ENCODE results near the gene GCC2.
"Not testable (repeated sequence)": the region's sequence is repeated elsewhere in the genome, so short reads cannot be mapped to it uniquely, and the experiment has no call there.

Gene GCC2, protein sequence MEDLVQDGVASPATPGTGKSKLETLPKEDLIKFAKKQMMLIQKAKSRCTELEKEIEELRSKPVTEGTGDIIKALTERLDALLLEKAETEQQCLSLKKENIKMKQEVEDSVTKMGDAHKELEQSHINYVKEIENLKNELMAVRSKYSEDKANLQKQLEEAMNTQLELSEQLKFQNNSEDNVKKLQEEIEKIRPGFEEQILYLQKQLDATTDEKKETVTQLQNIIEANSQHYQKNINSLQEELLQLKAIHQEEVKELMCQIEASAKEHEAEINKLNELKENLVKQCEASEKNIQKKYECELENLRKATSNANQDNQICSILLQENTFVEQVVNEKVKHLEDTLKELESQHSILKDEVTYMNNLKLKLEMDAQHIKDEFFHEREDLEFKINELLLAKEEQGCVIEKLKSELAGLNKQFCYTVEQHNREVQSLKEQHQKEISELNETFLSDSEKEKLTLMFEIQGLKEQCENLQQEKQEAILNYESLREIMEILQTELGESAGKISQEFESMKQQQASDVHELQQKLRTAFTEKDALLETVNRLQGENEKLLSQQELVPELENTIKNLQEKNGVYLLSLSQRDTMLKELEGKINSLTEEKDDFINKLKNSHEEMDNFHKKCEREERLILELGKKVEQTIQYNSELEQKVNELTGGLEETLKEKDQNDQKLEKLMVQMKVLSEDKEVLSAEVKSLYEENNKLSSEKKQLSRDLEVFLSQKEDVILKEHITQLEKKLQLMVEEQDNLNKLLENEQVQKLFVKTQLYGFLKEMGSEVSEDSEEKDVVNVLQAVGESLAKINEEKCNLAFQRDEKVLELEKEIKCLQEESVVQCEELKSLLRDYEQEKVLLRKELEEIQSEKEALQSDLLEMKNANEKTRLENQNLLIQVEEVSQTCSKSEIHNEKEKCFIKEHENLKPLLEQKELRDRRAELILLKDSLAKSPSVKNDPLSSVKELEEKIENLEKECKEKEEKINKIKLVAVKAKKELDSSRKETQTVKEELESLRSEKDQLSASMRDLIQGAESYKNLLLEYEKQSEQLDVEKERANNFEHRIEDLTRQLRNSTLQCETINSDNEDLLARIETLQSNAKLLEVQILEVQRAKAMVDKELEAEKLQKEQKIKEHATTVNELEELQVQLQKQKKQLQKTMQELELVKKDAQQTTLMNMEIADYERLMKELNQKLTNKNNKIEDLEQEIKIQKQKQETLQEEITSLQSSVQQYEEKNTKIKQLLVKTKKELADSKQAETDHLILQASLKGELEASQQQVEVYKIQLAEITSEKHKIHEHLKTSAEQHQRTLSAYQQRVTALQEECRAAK (N-terminal part only)

DNA sequence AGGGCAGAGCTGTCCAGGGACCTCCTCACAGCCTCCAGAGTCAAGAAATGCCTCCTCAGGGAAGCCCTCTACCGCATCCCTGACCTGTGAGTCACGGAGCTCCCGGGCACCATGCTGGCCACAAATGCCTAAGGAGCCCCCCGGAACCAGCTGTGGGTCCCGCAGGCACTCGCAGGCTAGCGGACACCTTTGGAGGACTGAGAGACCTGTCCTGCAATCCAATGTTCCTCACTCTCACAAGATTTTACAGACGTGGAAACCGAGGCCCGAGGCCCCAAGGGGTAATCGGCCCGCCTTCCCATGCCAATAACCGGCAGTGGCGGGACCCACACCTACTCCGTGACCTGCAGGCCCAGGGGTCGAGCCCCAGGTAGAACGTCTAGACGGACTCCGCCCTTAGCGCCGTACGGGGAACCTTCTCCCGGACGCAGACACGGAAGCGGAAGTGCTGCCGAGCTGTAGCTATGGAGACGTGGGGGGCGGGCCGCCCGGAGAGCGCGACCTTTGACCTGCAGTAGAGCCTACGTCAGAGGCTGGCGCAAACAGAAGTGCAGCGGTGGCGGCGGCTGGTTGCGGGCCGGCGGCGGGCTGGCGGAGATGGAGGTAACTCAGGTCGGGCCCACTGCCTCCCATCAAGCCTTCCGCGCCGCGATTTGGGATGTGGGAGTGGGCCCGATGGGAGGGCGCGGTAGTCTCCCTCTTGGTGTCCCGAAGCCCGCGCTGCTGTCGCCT lies at the start of gene GCC2:
Gene GCC2 (plus strand): TSS at position 529 of the 732 bp plus-strand sequence. CDS start 69 bp downstream, at position 598.
- DNase-seq (ENCODE audit: low read depth in 2 of 3, low spot score in 2 of 3): peak; percentile 76 to 86 (median 82)

DNA sequence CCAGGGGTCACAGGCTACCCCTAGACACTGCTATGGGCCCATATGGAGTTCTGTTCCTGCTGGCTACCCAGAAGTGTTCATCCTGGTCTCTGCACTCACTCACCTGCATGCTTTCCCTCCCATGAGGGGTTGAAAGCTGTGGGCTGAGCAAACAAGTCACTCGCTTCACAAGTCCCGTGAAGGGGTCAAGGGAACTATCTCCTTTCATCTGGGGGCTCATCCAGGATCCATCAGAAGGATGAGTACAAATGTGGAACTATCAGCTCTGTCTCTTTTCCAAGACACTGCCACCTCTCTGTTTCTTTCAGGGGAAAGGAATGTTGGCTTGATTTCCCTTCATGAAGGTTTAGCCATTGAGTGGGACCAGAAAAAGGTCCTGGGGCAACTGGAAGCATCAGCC lies 49.5 kb upstream of the GCC2 start:
- DNase-seq (ENCODE audit: low read depth in 2 of 3, low spot score in 2 of 3): no peak

DNA sequence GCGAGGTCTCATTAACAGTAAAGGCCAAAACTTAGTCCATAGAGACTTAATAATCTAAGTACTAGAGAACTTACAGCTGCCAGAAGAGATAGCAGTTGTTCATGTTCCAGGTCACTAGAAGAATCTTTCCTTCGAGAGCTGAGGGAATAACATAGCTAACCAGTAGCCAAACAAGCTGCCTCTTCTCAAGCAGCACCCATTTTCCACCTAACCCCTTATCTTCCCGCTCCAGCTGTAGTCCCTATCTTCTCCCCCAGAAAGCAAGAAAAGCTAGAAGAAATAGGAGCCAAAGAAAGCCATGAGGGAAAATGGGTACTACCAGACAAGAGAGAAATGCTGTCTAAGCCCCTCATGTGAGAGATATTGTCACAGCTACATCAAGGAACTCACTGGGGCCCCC lies 47.2 kb upstream of the GCC2 start:
- DNase-seq (ENCODE audit: low read depth in 2 of 3, low spot score in 2 of 3): no peak

DNA sequence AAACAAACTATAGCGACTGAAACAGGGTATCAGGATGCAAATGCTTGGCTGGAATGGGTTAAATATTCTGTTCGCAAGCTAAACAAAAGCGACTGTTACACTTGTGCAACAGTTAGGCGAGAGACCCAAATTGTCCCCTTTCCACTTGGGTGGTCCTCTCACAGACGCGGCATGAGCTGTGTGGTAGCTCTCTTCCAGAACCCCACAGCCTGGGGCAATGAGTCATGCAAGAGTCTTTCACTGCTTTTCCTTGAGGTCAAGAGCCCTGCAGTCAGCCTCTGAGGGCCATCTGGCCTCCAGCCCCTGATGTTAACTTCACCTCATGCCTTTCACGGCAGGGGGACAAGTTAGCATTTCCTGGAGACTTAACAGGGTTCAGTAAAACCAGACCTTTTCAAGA lies 45.5 kb upstream of the GCC2 start:
- no peak for DNase-seq (ENCODE audit: low read depth in 2 of 3, low spot score in 2 of 3)

DNA sequence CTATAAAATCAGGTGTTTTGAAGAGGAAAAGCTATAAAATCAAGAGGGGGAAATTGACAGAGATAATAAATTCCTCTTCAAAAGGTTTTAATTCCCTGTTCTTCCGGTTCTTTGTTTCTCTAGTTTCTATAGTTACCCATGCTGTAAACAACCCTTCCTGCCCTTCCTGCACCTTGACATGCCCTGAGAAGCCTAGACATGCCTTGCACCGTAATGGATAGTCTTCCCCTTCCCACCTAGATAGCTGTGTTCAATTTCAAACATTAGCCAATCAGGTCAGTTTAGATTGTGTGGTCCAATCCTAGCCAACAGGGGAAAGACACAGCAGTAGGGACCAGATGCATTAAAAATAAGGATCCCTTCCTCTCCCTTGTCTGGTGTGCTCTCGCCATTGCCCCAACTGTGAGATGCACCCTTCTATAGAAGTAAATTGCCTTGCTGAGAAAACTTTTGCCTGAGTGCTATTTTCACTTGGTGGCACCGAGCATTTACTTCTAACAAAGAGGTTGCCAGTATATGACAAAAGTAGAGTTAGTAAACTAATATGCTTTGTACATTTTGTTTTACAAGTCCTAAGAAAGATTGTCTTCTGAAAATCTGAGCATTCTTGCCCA lies 44.1 kb upstream of the GCC2 start:
- DNase-seq (ENCODE audit: low read depth in 2 of 3, low spot score in 2 of 3): no peak

DNA sequence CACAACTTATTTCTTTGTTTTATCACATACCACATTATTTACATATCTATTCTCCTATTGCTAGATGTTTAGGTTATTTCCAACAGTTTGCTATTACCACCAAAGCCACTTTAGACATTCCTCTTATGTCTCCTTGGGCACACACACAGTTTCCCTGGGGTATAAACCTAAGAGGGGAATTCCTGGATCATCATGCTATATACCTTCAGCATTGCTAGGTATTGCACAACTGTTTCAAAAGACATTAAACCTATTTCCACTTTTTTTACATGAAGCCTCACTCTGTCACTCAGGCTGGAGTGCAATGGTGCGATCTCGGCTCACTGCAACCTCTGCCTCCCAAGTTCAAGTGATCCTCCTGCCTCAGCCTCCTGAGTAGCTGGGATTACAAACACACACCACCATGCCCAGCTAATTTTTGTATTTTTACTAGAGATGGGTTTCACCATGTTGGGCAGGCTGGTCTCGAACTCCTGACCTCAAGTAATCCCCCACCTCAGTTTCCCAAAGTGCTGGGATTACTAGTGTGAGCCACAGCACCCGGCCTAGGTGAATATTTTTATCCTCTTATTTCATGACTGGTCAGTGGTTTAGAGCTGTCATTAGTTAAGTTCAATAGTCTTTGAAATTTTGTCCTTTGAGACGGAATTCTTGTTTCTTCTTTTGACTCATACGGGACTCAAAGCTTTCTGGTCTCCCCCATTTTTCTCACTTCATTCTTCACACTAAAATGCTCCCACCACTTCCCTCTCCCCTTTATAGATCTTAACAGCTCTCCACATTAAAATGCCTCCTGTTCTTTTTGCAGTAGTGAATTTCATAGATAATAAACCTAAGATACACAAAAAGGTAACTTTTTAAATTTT lies 40.9 kb upstream of the GCC2 start:
- DNase-seq (ENCODE audit: low read depth in 2 of 3, low spot score in 2 of 3): no peak

DNA sequence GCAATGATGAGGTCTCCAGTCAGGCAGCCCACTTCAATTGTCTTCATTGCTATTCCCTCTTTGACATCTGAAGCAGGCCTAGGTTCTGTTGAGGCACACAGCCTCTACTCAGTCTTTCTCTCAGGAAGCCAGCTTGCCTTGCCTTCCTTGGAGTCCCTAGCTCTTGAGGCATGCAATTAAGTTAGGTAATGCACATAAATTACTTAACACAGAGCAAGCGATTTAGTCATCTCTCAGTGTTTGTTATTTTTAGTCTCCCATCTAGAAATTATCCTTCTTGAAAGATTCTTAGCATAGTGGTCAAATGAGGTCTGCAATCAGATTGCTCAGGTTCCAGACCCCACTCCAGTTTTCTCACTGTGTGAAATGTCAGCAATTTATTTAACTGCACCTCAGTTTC lies 39.2 kb upstream of the GCC2 start:
- no peak for DNase-seq (ENCODE audit: low read depth in 2 of 3, low spot score in 2 of 3)

DNA sequence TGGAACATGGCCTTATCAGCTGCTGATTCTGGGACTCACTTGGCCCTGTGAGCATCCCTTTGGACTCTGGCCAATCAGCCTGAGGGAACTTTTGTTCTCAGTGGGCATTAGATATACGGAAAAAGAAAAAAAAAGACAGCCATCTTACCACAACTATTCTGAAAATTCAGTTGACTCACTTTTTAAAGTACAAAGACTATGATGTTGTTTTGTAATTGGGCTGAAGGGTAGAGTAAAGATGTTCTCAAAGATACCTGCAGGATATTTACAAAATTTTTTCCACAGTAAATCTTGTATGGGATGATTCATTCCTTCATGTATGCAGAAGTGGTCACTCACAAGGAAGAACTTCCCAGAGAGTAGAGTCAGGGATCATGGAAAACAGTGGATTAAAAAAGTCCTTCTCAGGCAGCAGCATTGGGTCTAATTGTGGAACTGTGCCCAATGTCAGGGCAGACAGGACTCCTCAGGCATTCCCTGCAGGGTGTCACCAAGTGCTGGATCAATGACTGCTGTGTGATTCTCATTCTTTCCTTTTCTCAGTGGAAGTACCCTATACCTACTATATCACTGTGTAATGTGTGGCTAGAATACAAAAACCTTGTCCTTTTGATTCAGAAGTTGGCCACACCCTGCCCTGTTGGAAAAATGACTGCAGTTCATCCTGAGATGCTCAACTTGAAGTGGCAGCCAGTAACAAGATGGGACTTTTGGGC lies 35.9 kb upstream of the GCC2 start:
- DNase-seq (ENCODE audit: low read depth in 2 of 3, low spot score in 2 of 3): no peak

DNA sequence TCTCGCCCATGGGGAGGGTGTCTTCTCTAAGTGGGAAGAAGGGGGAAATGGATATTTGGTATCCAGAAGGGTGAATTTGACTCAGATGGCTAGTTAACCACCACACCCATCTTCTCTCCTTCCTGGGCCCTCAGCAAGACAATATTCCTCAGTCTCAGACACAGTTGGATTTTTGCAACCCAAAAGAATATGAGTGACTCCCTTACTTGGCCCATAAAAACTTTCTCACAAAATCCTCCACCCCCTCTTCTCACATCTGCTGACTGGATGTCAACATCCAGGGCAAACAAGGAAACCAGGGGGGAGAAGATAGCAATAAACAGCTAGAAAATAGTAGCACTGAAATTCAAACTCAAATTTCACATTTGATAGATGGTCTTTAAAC lies 35.3 kb upstream of the GCC2 start:
- DNase-seq (ENCODE audit: low read depth in 2 of 3, low spot score in 2 of 3): no peak

DNA sequence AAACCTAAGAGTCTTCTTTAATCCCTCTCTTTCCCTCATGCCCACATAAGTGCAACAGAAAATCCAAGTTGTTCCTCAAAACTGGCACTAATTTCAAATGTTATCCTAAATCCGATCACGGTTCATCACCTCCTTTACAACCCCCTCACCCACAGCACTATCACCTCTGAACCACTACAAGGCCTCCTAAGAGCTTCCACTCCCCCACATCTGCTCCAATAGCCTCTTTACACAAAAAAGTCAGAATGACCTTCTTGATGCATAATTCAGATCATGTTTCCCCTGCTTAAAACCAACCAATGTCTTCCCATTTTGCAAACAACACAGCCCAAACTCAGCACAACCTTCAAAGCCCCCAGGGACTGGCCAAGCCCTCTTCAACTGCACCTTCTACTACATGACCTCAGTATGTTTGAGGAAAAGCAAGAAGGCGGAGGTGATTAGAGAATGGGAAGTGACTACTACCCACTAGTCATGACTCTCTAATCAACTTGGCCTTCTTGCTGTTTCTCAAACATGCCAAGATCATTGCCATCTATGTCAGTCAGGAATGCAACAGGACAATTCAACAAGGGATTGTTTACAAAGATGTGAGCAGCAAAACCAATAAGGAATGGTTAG lies 34.6 kb upstream of the GCC2 start:
- no peak for DNase-seq (ENCODE audit: low read depth in 2 of 3, low spot score in 2 of 3)

DNA sequence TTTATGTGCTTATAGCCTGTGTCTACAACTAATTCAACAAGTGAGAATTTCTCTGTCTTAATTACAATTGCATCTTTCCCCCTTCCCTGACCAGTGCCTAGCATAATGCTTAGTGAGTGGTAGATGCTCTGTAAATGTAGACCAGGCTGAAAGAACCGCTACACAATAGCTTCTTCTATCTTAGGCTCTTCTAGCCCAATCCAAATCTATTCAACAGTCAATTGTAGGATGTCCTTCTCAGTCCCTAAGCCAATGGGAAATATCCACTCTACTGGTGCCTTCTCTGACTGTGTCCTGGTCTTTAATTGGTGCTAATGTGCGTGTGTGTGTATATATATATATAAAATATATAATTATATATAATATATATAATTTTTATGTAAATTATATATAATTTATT lies 34.1 kb upstream of the GCC2 start:
- DNase-seq (ENCODE audit: low read depth in 2 of 3, low spot score in 2 of 3): no peak

DNA sequence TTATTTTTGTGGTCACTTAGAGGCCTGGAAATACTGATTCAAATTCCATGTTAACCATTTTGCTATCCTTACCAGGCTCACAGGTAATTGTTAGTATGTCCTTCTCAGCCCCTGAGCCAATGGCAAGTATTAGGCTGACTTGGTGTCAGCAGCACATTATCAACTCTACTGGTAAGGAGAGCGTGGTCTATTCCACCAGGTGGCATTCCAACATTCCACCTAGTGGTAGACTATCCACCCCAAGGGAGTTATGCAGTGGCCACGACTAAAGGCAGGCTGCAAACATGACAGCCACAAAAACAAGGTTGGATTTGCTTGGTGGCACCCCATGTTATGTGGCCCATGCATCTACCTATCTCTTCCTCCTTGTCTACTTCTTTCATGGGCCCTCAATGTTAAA lies 31.8 kb upstream of the GCC2 start:
- no peak for DNase-seq (ENCODE audit: low read depth in 2 of 3, low spot score in 2 of 3)

DNA sequence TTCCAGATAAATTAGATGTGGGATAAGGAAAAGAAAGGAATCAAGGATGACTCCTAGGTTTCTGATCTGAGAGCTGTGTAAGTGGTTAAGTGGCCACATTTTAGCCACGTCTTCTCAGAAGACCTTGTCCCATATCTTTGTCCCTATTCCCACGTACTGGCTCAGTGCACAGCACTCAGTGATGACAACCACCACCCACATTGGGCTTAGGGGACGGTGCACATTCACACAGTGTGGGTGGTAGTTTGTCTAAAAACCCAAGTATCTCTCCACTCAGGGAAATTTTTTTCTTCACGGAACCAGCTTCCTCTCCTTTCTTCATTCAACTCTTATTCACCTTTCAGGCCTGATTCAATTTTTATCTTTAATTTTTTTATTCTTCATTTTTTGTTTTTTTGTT lies 30.6 kb upstream of the GCC2 start:
- no peak for DNase-seq (ENCODE audit: low read depth in 2 of 3, low spot score in 2 of 3)

DNA sequence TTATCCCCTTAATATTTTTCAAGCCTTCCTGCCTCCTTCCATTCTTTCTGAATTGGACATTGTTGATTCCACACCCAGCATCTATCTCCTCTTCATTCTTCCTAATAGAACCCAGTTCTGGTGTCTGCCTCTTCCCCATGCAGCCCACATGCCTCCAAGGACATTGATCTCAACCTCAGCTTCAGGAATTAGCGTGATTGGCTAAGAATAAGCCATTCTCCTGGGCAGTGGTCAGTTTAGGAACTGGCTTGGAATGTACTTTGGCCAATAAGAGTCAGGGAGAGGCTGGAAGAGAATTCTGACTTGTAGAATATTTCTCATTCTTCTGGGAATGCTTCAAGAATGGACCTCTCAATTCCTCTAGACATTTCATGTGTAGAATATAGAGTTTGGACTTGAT lies 25.9 kb upstream of the GCC2 start:
- DNase-seq (ENCODE audit: low read depth in 2 of 3, low spot score in 2 of 3): no peak

DNA sequence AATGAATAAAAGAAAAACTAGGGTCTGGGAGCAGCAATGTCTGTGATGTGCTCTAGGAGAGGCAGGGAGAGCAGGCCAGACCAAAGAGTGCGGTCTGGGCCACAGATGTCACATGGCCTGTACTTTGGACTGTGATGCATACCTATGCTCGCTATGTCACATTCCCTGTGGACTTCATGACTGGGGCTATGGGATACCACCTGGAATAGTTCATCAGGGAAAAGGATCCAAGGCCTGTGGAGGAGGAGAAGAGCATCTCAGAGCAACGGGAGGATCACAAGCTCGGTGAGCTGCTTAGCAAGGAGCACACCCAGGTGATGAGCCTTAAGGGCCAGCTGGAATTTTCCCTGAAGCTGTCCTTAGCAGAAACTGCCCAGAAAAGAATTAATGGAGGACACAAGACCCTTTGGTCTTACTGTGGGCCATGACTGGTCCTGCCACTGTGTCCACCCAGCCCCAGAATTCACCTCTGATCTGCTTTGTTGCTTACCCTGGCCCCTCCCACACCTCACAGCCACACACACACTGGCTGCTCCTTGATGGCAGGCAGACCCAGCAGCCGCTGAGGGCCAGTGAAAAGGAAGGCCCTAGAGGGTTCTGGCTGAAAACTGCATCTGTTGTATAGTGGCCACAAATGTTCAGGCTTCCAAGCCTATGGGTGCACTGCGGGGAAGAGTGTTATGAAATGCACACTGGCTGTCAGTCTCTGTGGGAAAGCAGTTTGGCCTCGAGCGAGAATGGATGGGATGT lies 25.3 kb upstream of the GCC2 start:
- no peak for DNase-seq (ENCODE audit: low read depth in 2 of 3, low spot score in 2 of 3)

DNA sequence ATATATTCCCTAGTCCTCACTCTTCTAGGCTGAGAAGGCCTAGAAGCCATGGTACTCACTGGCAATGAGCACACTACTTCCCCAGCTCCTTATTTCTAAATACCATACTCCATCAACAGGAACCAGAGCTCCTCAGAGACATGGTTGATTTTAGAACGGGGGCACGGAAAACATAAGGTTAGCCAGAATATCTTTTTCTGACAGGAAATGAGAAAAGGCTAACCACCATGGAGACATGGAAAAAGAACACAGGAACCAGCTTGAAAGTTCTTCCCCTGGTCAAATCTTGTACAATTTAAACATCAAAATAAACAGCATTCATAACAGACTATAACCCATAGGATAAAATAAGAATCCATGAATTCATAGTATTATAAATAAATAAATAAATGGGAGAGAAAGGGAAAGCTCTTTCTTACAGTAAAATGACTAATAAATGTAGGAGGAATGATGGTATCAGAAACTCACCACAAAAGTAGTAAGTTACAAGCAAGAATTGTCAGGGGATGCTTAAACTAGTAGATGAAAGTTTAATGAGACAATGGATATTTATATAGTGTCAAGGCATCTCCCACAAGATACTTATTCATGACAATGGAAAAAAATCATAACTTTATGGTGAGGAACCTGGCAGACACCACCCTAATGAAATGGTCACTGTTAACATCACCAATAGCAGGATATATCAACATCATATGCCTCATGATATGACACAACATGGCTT lies 20.6 kb upstream of the GCC2 start:
- DNase-seq (ENCODE audit: low read depth in 2 of 3, low spot score in 2 of 3): no peak

DNA sequence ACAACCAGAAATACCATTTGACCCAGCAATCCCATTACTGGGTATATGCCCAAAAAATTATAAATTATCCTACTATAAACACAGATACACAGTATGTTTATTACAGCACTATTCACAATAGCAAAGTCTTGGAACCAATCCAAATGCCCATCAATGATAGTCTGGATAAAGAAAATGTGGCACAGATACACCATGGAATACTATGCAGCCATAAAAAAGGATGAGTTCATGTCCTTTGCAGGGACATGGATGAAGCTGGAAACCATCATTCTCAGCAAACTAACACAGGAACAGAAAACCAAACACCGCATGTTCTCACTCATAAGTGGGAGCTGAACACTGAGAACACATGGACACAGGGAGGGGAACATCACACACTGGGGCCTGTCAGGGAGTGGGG lies 13.4 kb upstream of the GCC2 start:
- DNase-seq (ENCODE audit: low read depth in 2 of 3, low spot score in 2 of 3): not testable (repeated sequence)

Measured in activated CD8-positive, alpha-beta memory T cell treated with anti-CD3 and anti-CD28 coated beads for 48 hours (primary cell).